Measurements from ENCODE around the gene ETV6. TPM values are rescaled to one million over a fixed set of nuclear protein-coding genes. Genes with fewer than 3 reads are reported as not detected.
A peak's percentile ranks its signal among the peaks of the same experiment; 100 is the strongest.

The ETV6 gene
- total RNA-seq, 2 experiments from 2014 or later = 17.1 to 19.3 TPM

- Histone ChIP-seq H3K27ac (ENCODE audit: low read depth, low read length, poor library complexity, severe bottlenecking) (peak overlapping the region; percentile 54), H3K36me3 (ENCODE audit: insufficient read depth, low read length) (peaks cover 9% of the 10 kb centered on the region), H3K4me2 (ENCODE audit: low read length) (peak overlapping the region; percentile 71), H2AFZ (ENCODE audit: low read length) (no peak overlapping the region), H3K4me3 (ENCODE audit: low read depth, low read length, poor library complexity, severe bottlenecking) (peak overlapping the region; percentile 37), H4K20me1 (ENCODE audit: insufficient read depth, low read length) (no peaks in the 10 kb centered on the region), H3K4me1 (ENCODE audit: insufficient read depth, low read length, poor library complexity, severe bottlenecking) (peaks cover 76% of the 10 kb centered on the region), H3K9me3 (ENCODE audit: low read length) (no peaks in the 10 kb centered on the region), H3K79me2 (ENCODE audit: insufficient read depth, low read depth, low read length) (peaks cover 5% of the 10 kb centered on the region; the same call in 1 of the 2 replicates), H3K9me2 (ENCODE audit: insufficient read depth, low read length) (no peaks in the 10 kb centered on the region)
- DNase-seq (ENCODE audit: low spot score) = peak; percentile 71
- ChIA-PET CTCF (ENCODE audit: unreplicated experiment) (no interaction called here), POLR2A (no interaction called here)
- intact Hi-C loops (cut with micrococcal nuclease; ENCODE audit: unreplicated experiment) = no loop called here
- BruUV-seq (replicated peaks) = no TSS peak
- no peak for TF ChIP-seq CTCF (conservative IDR thresholded peaks at IDR 0.05; ENCODE audit: low read length)
- no peak for TF ChIP-seq EZH2phosphoT487 (IDR thresholded peaks at IDR 0.05; ENCODE audit: borderline replicate concordance, low read depth, low read length)
Measured at GRCh38 chr12:11807458-11807857, 158.0 kb downstream of the ETV6 start.

GRCh38 chr12:11808931-11809330 is 159.5 kb downstream of the ETV6 start:
- Histone ChIP-seq H2AFZ (ENCODE audit: low read length) (no peak overlapping the region), H3K4me2 (ENCODE audit: low read length) (no peak overlapping the region), H4K20me1 (ENCODE audit: insufficient read depth, low read length) (no peaks in the 10 kb centered on the region), H3K9me3 (ENCODE audit: low read length) (no peaks in the 10 kb centered on the region), H3K9me2 (ENCODE audit: insufficient read depth, low read length) (no peaks in the 10 kb centered on the region), H3K36me3 (ENCODE audit: insufficient read depth, low read length) (peaks cover 5% of the 10 kb centered on the region), H3K27ac (ENCODE audit: low read depth, low read length, poor library complexity, severe bottlenecking) (no peak overlapping the region), H3K4me3 (ENCODE audit: low read depth, low read length, poor library complexity, severe bottlenecking) (no peak overlapping the region), H3K4me1 (ENCODE audit: insufficient read depth, low read length, poor library complexity, severe bottlenecking) (peaks cover 91% of the 10 kb centered on the region), H3K79me2 (ENCODE audit: insufficient read depth, low read depth, low read length) (peaks cover 9% of the 10 kb centered on the region; the same call in 1 of the 2 replicates)
- BruUV-seq (replicated peaks) = no TSS peak
- TF ChIP-seq CTCF (conservative IDR thresholded peaks at IDR 0.05; ENCODE audit: low read length) (no peak), EZH2phosphoT487 (IDR thresholded peaks at IDR 0.05; ENCODE audit: borderline replicate concordance, low read depth, low read length) (no peak)
- intact Hi-C loops (cut with micrococcal nuclease; ENCODE audit: unreplicated experiment) = no loop called here
- CTCF ChIA-PET (ENCODE audit: unreplicated experiment) = interaction anchor here (1.3 kb wide), 1 partner anchor 12 kb away, joined by 4 read pairs; no protein-coding TSS in a partner anchor
- no peak for DNase-seq (ENCODE audit: low spot score)
- POLR2A ChIA-PET = interaction anchor here (0.6 to 2.0 kb wide), 11 partner anchors 8 to 931 kb away, joined by 3 to 8 read pairs (median 4); no protein-coding TSS in a partner anchor

GRCh38 chr12:11810206-11810545 is 160.7 kb downstream of the ETV6 start:
- intact Hi-C loops (cut with micrococcal nuclease; ENCODE audit: unreplicated experiment) = loop anchor here (5.0 kb wide), 1 partner anchor 78 kb away; no protein-coding TSS in a partner anchor
- BruUV-seq (replicated peaks) = no TSS peak
- POLR2A ChIA-PET = interaction anchor here (0.7 to 2.0 kb wide), 9 partner anchors 9 to 272 kb away, joined by 3 to 8 read pairs (median 4); no protein-coding TSS in a partner anchor

More at GRCh38 chr12:11810206-11810545, 160.7 kb downstream of the ETV6 start:
- H3K27ac ChIP-seq (ENCODE audit: low read depth, low read length, poor library complexity, severe bottlenecking) = peak overlapping the region; percentile 8
- H3K4me1 ChIP-seq (ENCODE audit: insufficient read depth, low read length, poor library complexity, severe bottlenecking) = peaks cover 90% of the 10 kb centered on the region
- no peaks in the 10 kb centered on the region for H4K20me1 ChIP-seq (ENCODE audit: insufficient read depth, low read length)
- CTCF ChIA-PET (ENCODE audit: unreplicated experiment) = interaction anchor here (1.3 kb wide), 1 partner anchor 10 kb away, joined by 4 read pairs; no protein-coding TSS in a partner anchor
- no peaks in the 10 kb centered on the region for H3K36me3 ChIP-seq (ENCODE audit: insufficient read depth, low read length)
- peaks cover 11% of the 10 kb centered on the region; the same call in 1 of the 2 replicates for H3K79me2 ChIP-seq (ENCODE audit: insufficient read depth, low read depth, low read length)
- no peak overlapping the region for H3K4me3 ChIP-seq (ENCODE audit: low read depth, low read length, poor library complexity, severe bottlenecking)
- no peaks in the 10 kb centered on the region for H3K9me2 ChIP-seq (ENCODE audit: insufficient read depth, low read length)
- no peak for TF ChIP-seq EZH2phosphoT487 (IDR thresholded peaks at IDR 0.05; ENCODE audit: borderline replicate concordance, low read depth, low read length)
- no peak overlapping the region for H2AFZ ChIP-seq (ENCODE audit: low read length)
- peak; percentile 48 for DNase-seq (ENCODE audit: low spot score)
- H3K4me2 ChIP-seq (ENCODE audit: low read length) = peak overlapping the region; percentile 29; the same call in 1 of the 2 replicates
- H3K9me3 ChIP-seq (ENCODE audit: low read length) = no peaks in the 10 kb centered on the region
